Stomach (tissue), 9 donors: Measurements from ENCODE around the gene NEAT1. TPM values are rescaled to one million over a fixed set of nuclear protein-coding genes. Genes with fewer than 3 reads are reported as not detected.

Source experiments
- DNase-seq, 2 donors: peaks; one replicate each; pipeline versions ENCODE4 v3.0.0 to v3.0.0-alpha.2; 2013 to 2019
- H3K27ac ChIP-seq, 5 donors: fragments of 200-600 bp in 4 of 5; sonication (generic) in 4 of 5; one replicate each; pipeline ENCODE4 v1.5.1; 2013 to 2019; ENCODE audit warnings: mild to moderate bottlenecking in 1 of 5, moderate library complexity in 1 of 5
- H3K27me3 ChIP-seq, 3 donors: fragments of 200-600 bp; sonication (generic); one replicate each; pipeline ENCODE4 v1.5.1; 2017 to 2019; ENCODE audit warnings: mixed run types in 1 of 3
- H3K36me3 ChIP-seq, 4 donors: fragments of 200-600 bp; sonication (generic); 1 replicate in 3 of 4; 2 replicates in 1 of 4; pipeline ENCODE4 v1.5.1; 2016 to 2019
- H3K4me1 ChIP-seq, 4 donors: fragments of 200-600 bp; sonication (generic); one replicate each; pipeline ENCODE4 v1.5.1; 2016 to 2019
- H3K4me3 ChIP-seq, 4 donors: fragments of 200-600 bp; sonication (generic) in 3 of 4; one replicate each; pipeline ENCODE4 v1.5.1; 2016 to 2019; ENCODE audit warnings: mild to moderate bottlenecking in 1 of 4
- H3K9me3 ChIP-seq, 4 donors: fragments of 200-600 bp; sonication (generic); one replicate each; pipeline ENCODE4 v1.5.1; 2016 to 2019
- CTCF ChIP-seq, 7 experiments: fragments of 450-650 bp in 4 of 7; fragments of 200-600 bp in 3 of 7; sonication (generic) in 3 of 7; IDR thresholded peaks; one replicate each; pipeline ENCODE4 v1.5.1; 2016 to 2019; ENCODE audit warnings: antibody characterized with exemption in 7 of 7, control low read depth in 2 of 7, mild to moderate bottlenecking in 1 of 7
- EP300 ChIP-seq: sonication (generic); formaldehyde crosslinking; IDR thresholded peaks from one replicate; pipeline ENCODE4 v1.6.1; 2017; ENCODE audit warnings: antibody characterized with exemption
- POLR2A ChIP-seq, 4 donors: fragments of 450-650 bp; IDR thresholded peaks; one replicate each; pipeline ENCODE4 v1.6.1; 2016; ENCODE audit warnings: antibody characterized with exemption in 4 of 4, control low read depth in 2 of 4, mild to moderate bottlenecking in 1 of 4, moderate library complexity in 1 of 4
- POLR2AphosphoS5 ChIP-seq, 3 donors: sonication (generic); formaldehyde crosslinking; IDR thresholded peaks; one replicate each; pipeline ENCODE4 v1.6.1; 2016; ENCODE audit warnings: antibody characterized with exemption in 3 of 3
- WGBS, 5 donors: extraction: QIAGEN DNeasy Blood & Tissue Kit in 3 of 5; methylation state at CpG; one replicate each; pipeline versions ENCODE4 v1.1.5 to v1.1.7; 2013 to 2018; 5-methylcytosine and 5-hydroxymethylcytosine counted together
- intact Hi-C: fragments of 100-400 bp; cut with DNase I; formaldehyde crosslinking; loops from one replicate; pipeline ENCODE4 v1.15.1; 2023; ENCODE audit warnings: low total_unique reads
- polyA plus RNA-seq, 3 donors: library from polyadenylated mRNA; stranded (reverse); fragments of 200-250 nt; gene quantifications; one replicate each; pipeline ENCODE4 v1.2.3, GENCODE V29; 2013
- total RNA-seq, 5 donors: library from RNA; depleted of rRNA; stranded (reverse); fragments of >200 nt; gene quantifications; one replicate each; pipeline versions ENCODE4 v1.1.0 to v1.2.3, GENCODE V29; 2014 to 2016
- donor health status: healthy with polysubstance abuse.
- donor health status: Bipolar disorder and iron deficiency.
- donor health status: healthy.

The NEAT1 gene
- total and polyA plus RNA-seq, 8 donors = 131 to 2,124 (median 707) TPM

GRCh38 chr11:65404210-65404609 lies 18.4 kb upstream of the NEAT1 start:
- intact Hi-C loops = no loop called here
- TF ChIP-seq CTCF (IDR thresholded peaks at IDR 0.05) (no peak), POLR2AphosphoS5 (IDR thresholded peaks at IDR 0.05) (no peak), POLR2A (IDR thresholded peaks at IDR 0.05) (no peak), EP300 (no peak)
- DNase-seq = no peak
- Histone ChIP-seq H3K4me3 (no peak overlapping the region), H3K4me1 (peaks cover 0 to 15% (median 3%) of the 10 kb centered on the region in 4 donors), H3K27me3 (no peaks in the 10 kb centered on the region), H3K36me3 (peaks cover 69 to 97% (median 95%) of the 10 kb centered on the region in 4 donors), H3K9me3 (no peaks in the 10 kb centered on the region), H3K27ac (peak overlapping the region in 4 of 5 donors; percentile 40 to 62 (median 56))
- 72 to 85% (median 79%) methylated on average over 12 to 13 of the region's 13 CpGs for WGBS, 5 donors

GRCh38 chr11:65404638-65405339 lies 17.8 kb upstream of the NEAT1 start:
- intact Hi-C loops = no loop called here
- H3K27me3 ChIP-seq = no peaks in the 10 kb centered on the region
- H3K9me3 ChIP-seq = no peaks in the 10 kb centered on the region
- TF ChIP-seq CTCF (IDR thresholded peaks at IDR 0.05) (no peak), POLR2A (IDR thresholded peaks at IDR 0.05) (no peak), POLR2AphosphoS5 (IDR thresholded peaks at IDR 0.05) (no peak), EP300 (no peak)
- H3K4me1 ChIP-seq = peaks cover 0 to 15% (median 3%) of the 10 kb centered on the region in 4 donors
- H3K4me3 ChIP-seq = no peak overlapping the region
- peak overlapping the region in 3 of 5 donors; percentile 53 to 62 (median 60) for H3K27ac ChIP-seq
- peak in 1 of 2 donors; percentile 46 for DNase-seq
- WGBS, 5 donors = 91 to 97% (median 94%) methylated on average over 17 to 24 of the region's 24 CpGs
- H3K36me3 ChIP-seq = peaks cover 69 to 97% (median 95%) of the 10 kb centered on the region in 4 donors

GRCh38 chr11:65410936-65411680 lies 11.5 kb upstream of the NEAT1 start:
- H3K27me3 ChIP-seq = no peaks in the 10 kb centered on the region
- H3K4me3 ChIP-seq = no peak overlapping the region
- intact Hi-C loops = no loop called here
- peaks cover 5 to 10% (median 8%) of the 10 kb centered on the region in 4 donors for H3K4me1 ChIP-seq
- TF ChIP-seq CTCF (IDR thresholded peaks at IDR 0.05) (no peak), POLR2AphosphoS5 (IDR thresholded peaks at IDR 0.05) (no peak), POLR2A (IDR thresholded peaks at IDR 0.05) (no peak), EP300 (no peak)
- 83 to 90% (median 87%) methylated on average over 17 to 29 of the region's 29 CpGs for WGBS, 5 donors
- no peaks in the 10 kb centered on the region for H3K9me3 ChIP-seq
- H3K27ac ChIP-seq = no peak overlapping the region
- no peak for DNase-seq
- peaks cover 47 to 79% (median 75%) of the 10 kb centered on the region in 4 donors for H3K36me3 ChIP-seq

- no peaks in the 10 kb centered on the region for H3K27me3 ChIP-seq
- no peak for DNase-seq
- no peak overlapping the region for H3K4me3 ChIP-seq
- no peak overlapping the region for H3K27ac ChIP-seq
- H3K4me1 ChIP-seq = peaks cover 9 to 16% (median 13%) of the 10 kb centered on the region in 4 donors
- H3K9me3 ChIP-seq = no peaks in the 10 kb centered on the region
- TF ChIP-seq EP300 (no peak), POLR2A (IDR thresholded peaks at IDR 0.05) (no peak), CTCF (IDR thresholded peaks at IDR 0.05) (no peak), POLR2AphosphoS5 (IDR thresholded peaks at IDR 0.05) (no peak)
- intact Hi-C loops = no loop called here
- 76 to 83% (median 78%) methylated on average over 3 to 5 of the region's 5 CpGs for WGBS, 5 donors
- peaks cover 42 to 73% (median 69%) of the 10 kb centered on the region in 4 donors for H3K36me3 ChIP-seq
Measured at GRCh38 chr11:65411681-65412070, 10.9 kb upstream of the NEAT1 start.
